ENCODE data around the gene TNK2.
"Not testable (repeated sequence)": the region's sequence is repeated elsewhere in the genome, so short reads cannot be mapped to it uniquely, and the experiment has no call there.

Gene TNK2

DNA sequence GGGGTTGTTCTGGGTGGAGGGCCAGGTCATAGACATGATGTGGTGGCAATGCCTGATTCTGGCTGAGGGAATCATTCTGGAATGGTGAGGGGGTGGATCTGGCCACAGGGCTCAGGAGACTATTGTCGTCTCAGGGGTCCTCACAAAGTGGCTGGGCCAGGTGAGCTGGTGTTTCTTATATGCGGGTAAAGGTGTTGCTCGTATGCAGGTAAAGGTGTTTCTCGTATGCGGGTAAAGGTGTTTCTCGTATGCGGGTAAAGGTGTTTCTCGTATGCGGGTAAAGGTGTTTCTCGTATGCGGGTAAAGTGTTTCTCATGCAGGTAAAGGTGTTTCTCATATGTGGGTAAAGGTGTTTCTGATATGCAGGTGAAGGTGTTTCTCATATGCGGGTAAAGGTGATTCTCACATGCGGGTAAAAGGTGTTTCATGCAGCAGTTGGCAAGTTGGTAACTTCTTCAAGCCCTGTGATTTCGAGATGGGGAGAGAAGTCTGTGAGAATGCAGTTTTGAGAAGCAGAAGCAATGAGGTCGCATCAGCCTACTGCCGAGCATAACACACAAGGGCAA lies 86.1 kb downstream of the TNK2 start:
- DNase-seq (ENCODE audit: low spot score), result no peak

DNA sequence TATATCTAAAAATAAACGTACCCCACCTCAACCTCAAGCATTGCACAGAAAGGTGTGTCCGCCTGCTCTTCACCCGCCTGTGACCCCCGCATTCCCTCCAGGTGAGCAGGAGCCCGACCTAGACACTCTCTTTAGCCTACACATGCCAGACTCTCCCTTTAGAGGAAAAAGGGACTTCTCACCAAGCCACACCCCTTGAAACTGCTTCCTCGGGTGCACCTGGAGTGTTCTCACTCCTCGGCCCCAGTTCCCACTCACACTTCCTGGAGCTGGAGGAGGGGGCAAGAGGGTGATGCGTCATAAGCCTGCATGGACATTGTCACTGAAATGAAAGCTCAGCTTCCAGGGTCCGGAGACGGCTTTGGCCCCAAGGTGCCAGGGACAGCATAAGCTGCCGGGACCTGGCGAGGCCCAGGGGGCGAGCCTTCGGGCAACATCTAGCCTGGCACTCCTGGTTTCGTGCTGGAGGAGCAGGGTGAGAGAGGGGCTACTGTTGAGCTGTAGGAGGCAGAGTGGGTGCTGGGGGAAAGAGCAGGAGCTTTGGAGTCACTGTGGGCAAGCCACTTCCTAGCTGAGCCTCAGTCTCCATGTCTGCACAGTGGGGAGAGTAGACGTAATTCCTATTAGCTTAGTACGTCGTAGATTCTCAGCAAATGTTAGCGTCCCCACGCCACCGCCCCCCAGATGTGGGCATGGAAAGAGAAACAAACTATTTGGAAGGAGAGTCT lies 86.8 kb downstream of the TNK2 start:
- no peak for DNase-seq (ENCODE audit: low spot score)

DNA sequence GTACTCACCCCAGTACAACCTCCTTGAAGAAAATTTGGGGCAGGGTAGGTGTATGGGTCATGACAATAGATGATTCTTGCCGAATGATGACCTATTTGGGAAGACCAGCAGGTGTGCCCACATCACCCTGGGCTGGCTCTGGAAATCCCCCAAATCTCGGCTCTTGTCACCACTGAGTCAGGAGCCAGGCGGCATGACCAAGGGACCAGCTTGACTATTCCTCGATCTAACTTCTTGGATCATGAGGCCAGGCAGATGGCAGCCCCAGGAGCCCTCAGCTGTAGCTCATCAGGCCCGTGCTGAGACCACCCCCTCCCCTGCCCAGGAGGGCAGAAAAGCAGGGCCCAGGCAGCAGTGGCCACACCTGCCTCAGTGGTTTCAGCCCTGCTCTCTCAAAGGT lies 87.5 kb downstream of the TNK2 start:
- no peak for DNase-seq (ENCODE audit: low spot score)

DNA sequence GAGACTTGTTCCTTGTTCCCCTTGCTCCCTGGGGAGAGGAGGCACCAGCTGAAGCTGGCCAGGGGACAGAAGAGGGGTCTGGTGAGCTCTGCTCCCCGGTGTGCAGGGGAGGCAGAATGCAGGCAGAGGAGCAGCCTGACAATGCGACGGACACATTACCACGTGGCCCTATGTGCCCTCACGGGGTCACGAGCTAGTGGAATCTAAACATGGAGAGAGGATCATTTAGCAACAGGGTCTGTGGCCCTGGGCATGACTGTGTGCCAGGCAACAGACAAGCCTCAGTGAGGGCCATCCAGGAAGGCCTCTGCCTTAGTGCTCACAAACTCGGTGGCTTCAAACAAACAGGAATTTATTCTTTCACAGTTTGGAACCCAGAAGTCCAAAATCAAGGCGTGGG lies 88.2 kb downstream of the TNK2 start:
- DNase-seq (ENCODE audit: low spot score), result no peak

DNA sequence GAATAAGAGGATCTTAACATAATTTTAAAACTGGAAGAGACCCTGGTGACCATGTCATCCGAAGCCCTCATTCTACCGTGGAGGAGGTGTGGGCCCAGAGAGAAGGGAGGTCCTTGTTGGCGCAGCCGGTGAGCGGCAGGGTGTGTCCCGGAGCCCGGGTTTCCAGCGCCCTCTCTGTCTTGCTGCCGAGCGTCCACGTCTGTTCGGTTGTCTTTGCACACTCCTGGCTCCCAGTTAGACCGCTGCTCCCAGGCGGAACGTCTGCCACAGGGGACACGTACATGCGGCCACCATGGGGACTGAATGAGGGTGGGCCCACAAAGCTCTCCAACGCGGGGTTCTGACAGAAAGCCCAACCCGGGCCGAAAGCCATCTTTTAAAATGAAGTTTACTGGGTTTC lies 90.0 kb downstream of the TNK2 start:
- DNase-seq (ENCODE audit: low spot score), result no peak

DNA sequence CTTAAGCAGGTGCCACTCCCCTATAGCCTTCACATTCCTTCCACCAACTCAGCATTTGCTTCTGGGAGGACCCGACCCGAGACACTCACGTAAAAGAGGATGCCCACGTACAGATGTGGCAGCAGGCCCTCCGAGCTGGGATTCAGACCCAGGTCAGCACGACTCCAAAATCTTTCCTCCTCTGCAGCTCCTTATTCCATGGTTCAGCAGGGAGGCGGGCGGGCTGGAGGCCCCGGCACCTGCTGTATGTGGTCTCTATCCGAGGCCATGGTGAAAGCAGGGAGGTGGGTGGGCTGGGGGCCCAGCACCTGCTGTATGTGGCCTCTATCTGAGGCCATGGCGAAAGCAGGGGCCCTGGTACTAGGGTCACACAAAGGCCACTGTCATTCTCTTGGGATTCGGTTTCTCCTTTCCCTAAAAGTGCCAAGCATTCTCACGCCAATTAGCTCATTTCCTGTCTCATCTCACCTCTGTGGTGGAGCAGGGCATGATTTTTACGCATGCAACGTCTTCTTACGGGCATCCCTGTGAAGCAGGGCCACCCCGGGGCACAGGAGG lies 90.7 kb downstream of the TNK2 start:
- DNase-seq (ENCODE audit: low spot score), result no peak

DNA sequence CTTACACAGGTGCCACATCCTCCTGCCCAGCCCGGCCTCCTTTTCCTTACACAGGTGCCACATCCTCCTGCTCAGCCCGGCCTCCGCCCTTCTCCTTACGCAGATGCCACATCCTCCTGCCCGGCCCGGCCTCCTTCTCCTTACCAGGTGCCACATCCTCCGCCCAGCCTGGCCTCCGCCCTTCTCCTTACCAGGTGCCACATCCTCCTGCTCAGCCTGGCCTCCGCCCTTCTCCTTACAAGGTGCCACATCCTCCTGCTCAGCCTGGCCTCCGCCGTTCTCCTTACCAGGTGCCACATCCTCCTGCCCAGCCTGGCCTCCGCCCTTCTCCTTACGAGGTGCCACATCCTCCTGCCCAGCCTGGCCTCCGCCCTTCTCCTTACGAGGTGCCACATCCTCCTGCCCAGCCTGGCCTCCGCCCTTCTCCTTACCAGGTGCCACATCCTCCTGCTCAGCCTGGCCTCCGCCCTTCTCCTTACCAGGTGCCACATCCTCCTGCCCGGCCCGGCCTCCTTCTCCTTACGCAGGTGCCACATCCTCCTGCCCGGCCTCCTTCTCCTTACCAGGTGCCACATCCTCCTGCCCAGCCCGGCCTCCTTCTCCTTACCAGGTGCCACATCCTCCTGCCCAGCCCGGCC lies 92.0 kb downstream of the TNK2 start:
- not testable (repeated sequence) for DNase-seq (ENCODE audit: low spot score)

DNA sequence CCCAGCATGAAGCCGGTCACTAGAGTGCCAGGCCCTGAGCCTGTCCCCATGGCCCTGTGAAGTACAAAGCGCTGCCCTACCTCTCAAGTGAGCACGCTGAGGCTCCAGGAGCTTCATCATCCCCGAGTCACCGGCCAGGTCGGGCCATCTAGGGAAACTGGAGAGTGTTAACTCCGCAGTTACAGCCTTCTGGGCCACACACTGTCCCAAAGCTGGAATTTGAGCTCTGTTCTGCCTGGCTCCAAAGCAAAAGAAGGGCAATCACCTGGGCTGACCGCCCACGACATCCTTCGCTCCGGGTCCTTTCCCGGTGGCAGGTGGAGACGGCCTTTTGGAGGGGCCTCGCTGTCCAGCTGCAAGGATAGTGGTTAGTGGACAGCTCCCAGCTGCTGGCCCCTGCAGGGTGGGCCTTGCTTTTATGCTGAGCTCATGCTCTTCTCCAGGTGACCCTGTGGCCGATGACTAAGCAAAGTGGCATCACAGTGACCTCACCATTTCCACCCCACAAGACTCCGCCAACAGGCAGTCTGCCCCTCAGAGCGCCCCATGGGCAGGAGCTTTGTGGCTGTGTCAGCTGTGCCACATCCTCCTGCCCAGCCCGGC lies 93.1 kb downstream of the TNK2 start:
- no peak for DNase-seq (ENCODE audit: low spot score)

DNA sequence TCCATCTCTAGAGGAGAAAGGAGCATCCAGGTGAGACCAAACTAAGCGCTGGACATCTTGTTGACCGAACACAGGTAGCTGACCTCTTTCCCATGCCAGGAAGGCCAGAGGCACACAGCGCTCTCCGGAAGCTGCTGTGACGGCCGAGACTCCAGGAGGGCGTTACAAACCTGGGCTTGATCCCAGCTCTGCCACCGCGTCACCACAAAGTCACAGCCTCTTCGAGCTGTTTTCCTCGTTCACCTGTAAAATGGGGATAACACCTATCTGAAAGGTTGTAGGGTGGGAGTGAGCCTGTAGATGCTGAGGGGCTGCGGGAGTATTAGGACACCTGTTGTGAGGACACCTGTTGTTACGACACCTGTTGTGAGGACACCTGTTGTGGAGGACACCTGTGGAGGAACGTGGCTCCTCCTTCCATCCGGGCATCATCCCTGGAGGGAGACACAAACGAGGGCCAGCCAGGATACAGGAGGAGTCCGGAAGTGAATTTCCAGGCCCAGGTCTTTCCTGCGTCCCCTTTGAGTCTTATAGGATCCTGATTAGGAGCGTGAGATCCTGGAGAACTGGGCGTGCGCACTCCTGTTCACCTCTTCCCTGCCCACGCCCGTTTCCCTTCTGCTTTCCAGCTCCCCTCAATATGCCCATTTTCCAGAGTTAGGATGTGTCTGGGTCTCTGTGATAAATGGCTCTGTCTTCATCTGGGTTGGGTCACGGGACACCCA lies 94.3 kb downstream of the TNK2 start:
- no peak for DNase-seq (ENCODE audit: low spot score)

Small RNA genes lying within 50 kb of the gene (small RNA-seq; reads per million reads assigned to genes)
- gene MIR6829, result 0 reads per million in 2 experiments
- gene RNU2-11P, result 0 to 0.04 reads per million in 2 experiments
